ENCODE data around the gene FSTL4. TPM values are rescaled to one million over a fixed set of nuclear protein-coding genes. Genes with fewer than 3 reads are reported as not detected.
"Not testable (repeated sequence)": the region's sequence is repeated elsewhere in the genome, so short reads cannot be mapped to it uniquely, and the experiment has no call there.

FSTL4 gene
- polyA plus RNA-seq, 6 donors from 2014 or later = 0.22 to 0.78 (median 0.48) TPM; not detected in 1

DNA sequence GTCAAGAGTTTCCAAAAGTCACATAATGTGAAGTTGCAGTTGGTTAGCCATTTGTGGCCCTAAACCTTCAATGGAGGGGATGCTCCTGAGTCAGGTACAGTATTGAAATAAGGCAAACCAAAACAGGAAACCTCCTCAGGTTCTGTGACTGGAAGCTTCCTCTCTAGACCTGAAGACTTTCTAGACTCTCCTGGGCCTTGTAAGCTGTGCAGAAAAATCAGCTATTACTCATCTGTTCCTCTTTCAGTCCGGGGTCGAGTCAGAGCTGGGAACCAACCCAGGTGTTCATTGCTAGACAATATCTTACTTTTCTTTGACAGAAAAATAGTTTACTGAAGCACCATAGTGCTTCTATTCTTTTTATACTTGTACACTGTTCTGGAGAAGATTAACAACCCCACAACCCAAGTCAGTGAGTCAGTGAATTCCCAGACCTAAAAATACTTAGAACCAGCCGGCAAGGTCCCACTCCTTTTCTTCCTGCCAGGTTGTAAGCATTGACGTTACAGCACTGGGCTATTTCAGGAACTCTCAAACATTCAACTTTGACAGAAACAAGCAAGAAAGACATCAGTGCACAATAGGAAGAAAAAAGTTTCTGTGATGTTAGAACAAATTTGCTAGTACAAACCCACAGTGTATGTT lies 47.3 kb downstream of the FSTL4 start:
- no peaks in the 10 kb centered on the region for H3K9me3 Mint-ChIP-seq
- no peak for ATAC-seq (ENCODE audit: low read depth in 2 of 2)
- no peak overlapping the region for H3K4me3 Mint-ChIP-seq
- DNase-seq = no peak
- H3K27me3 Mint-ChIP-seq = peaks cover 10 to 50% (median 41%) of the 10 kb centered on the region in 3 donors
- H3K36me3 Mint-ChIP-seq = peaks cover 0 to 4% of the 10 kb centered on the region in 2 donors
- H3K27ac Mint-ChIP-seq = peak overlapping the region in 1 of 6 donors; percentile 46
- H3K4me1 Mint-ChIP-seq = peaks cover 0 to 4% (median 0%) of the 10 kb centered on the region in 3 donors

DNA sequence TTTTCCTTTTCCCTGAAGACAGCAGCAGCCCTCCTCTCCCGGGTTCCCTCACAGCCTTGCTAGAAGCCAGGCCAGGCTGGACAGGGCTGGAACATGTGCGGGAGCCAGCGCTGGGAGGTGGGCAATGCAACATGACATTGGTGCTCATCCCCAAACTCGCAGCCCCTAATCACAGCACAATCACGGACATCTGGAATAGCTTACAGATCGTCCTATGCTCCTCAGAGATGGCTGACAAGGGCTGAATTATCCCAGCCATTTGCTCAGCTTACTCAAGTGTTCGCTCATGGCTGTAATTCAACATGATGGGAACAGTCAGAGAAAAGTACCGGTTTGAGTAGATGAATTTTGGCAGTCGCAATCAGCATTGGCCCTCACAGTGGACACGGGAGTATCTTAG lies 49.8 kb downstream of the FSTL4 start:
- H3K4me1 Mint-ChIP-seq = peaks cover 0 to 4% (median 0%) of the 10 kb centered on the region in 3 donors
- H3K27me3 Mint-ChIP-seq = peaks cover 11 to 55% (median 51%) of the 10 kb centered on the region in 3 donors
- H3K36me3 Mint-ChIP-seq = peaks cover 0 to under 1% of the 10 kb centered on the region in 2 donors
- ATAC-seq (ENCODE audit: low read depth in 2 of 2) (no peak), DNase-seq (no peak)
- H3K9me3 Mint-ChIP-seq = no peaks in the 10 kb centered on the region
- no peak overlapping the region for H3K27ac Mint-ChIP-seq
- no peak overlapping the region for H3K4me3 Mint-ChIP-seq

DNA sequence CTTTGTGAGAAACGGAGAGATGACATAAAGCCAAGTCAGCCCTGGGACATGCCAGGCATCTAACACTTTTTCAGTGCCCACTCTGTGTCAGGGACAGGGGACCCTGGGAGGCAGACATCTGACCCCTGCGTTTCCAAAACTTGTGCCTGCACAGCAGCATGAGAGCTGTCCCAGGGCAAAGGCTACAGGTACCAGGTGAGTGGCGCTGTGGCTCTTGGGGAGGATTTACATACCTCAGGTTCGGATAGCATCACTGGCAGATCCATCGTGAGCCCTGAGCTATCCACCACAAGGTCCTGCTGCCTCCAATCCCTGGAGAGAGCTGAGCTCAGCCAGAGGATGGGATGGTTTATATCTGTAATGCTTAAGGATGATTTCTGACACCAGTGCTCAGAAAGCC lies 52.4 kb downstream of the FSTL4 start:
- no peak overlapping the region for H3K4me3 Mint-ChIP-seq
- no peaks in the 10 kb centered on the region for H3K36me3 Mint-ChIP-seq
- peaks cover 0 to 4% (median 0%) of the 10 kb centered on the region in 3 donors for H3K4me1 Mint-ChIP-seq
- no peak for DNase-seq
- no peak for ATAC-seq (ENCODE audit: low read depth in 2 of 2)
- H3K27ac Mint-ChIP-seq = no peak overlapping the region
- H3K27me3 Mint-ChIP-seq = peaks cover 9 to 51% (median 42%) of the 10 kb centered on the region in 3 donors
- H3K9me3 Mint-ChIP-seq = no peaks in the 10 kb centered on the region

DNA sequence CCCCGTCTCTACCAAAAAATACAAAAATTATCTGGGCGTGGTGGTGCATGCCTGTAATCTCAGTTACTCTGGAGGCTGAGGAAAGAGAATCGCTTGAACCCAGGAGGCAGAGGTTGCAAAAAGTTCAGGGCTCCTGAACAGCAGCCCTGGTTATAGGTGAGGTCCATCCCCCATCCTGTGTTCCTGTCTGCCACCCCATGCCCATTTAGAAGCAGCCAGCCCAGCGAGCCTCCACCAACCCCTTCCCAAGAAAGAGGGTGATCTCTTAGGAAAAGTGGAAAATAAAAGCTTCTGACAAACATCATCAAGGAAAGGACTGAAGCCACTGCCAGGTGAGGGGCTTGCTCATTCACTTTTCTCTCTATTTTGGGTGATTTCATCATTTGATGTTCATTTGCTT lies 55.8 kb downstream of the FSTL4 start:
- DNase-seq (no peak), ATAC-seq (ENCODE audit: low read depth in 2 of 2) (no peak)
- peak overlapping the region in 1 of 6 donors; percentile 44 for H3K27ac Mint-ChIP-seq
- no peaks in the 10 kb centered on the region for H3K36me3 Mint-ChIP-seq
- H3K27me3 Mint-ChIP-seq = peaks cover 24 to 56% (median 55%) of the 10 kb centered on the region in 3 donors
- H3K9me3 Mint-ChIP-seq = no peaks in the 10 kb centered on the region
- peaks cover 0 to 4% (median 4%) of the 10 kb centered on the region in 3 donors for H3K4me1 Mint-ChIP-seq
- H3K4me3 Mint-ChIP-seq = no peak overlapping the region

GRCh38 chr5:133554279-133554678 lies 58.1 kb downstream of the FSTL4 start:
- H3K27me3 Mint-ChIP-seq = peaks cover 32 to 58% (median 52%) of the 10 kb centered on the region in 3 donors
- H3K36me3 Mint-ChIP-seq = no peaks in the 10 kb centered on the region
- peaks cover 0 to 4% (median 4%) of the 10 kb centered on the region in 3 donors for H3K4me1 Mint-ChIP-seq
- no peak overlapping the region for H3K4me3 Mint-ChIP-seq
- DNase-seq (no peak), ATAC-seq (ENCODE audit: low read depth in 2 of 2) (no peak)
- H3K9me3 Mint-ChIP-seq = no peaks in the 10 kb centered on the region
- no peak overlapping the region for H3K27ac Mint-ChIP-seq

- peak; percentile 61 to 84 for ATAC-seq (ENCODE audit: low read depth in 2 of 2)
- peak; percentile 54 for DNase-seq
- Mint-ChIP-seq H3K27ac (no peak overlapping the region), H3K9me3 (peaks cover 0 to under 1% (median 0%) of the 10 kb centered on the region in 7 donors), H3K27me3 (peaks cover 30 to 54% (median 39%) of the 10 kb centered on the region in 3 donors), H3K36me3 (no peaks in the 10 kb centered on the region), H3K4me1 (peaks cover 0 to 4% (median 4%) of the 10 kb centered on the region in 3 donors), H3K4me3 (no peak overlapping the region)
These were observed 59.3 kb downstream of the FSTL4 start for GRCh38 chr5:133552925-133553525.

- ATAC-seq (ENCODE audit: low read depth in 2 of 2) = no peak
- no peaks in the 10 kb centered on the region for H3K4me1 Mint-ChIP-seq
- H3K27ac Mint-ChIP-seq = no peak overlapping the region
- peaks cover 0 to 7% (median 3%) of the 10 kb centered on the region in 7 donors for H3K9me3 Mint-ChIP-seq
- no peaks in the 10 kb centered on the region for H3K36me3 Mint-ChIP-seq
- H3K4me3 Mint-ChIP-seq = no peak overlapping the region
- H3K27me3 Mint-ChIP-seq = peaks cover 33 to 59% (median 48%) of the 10 kb centered on the region in 3 donors
- no peak for DNase-seq
These were observed 65.8 kb downstream of the FSTL4 start for GRCh38 chr5:133546500-133546899.

- Mint-ChIP-seq H3K4me1 (no peaks in the 10 kb centered on the region), H3K27ac (no peak overlapping the region), H3K36me3 (no peaks in the 10 kb centered on the region), H3K4me3 (no peak overlapping the region), H3K27me3 (peaks cover 28 to 63% (median 54%) of the 10 kb centered on the region in 3 donors), H3K9me3 (peaks cover 0 to 7% (median 3%) of the 10 kb centered on the region in 7 donors)
- ATAC-seq (ENCODE audit: low read depth in 2 of 2) = no peak
- no peak for DNase-seq
These were observed 68.0 kb downstream of the FSTL4 start for GRCh38 chr5:133544346-133544745.

GRCh38 chr5:133539818-133540217 lies 72.5 kb downstream of the FSTL4 start:
- DNase-seq = no peak
- Mint-ChIP-seq H3K4me1 (no peaks in the 10 kb centered on the region), H3K27ac (no peak overlapping the region), H3K36me3 (no peaks in the 10 kb centered on the region), H3K9me3 (no peaks in the 10 kb centered on the region), H3K27me3 (peaks cover 22 to 58% (median 47%) of the 10 kb centered on the region in 3 donors), H3K4me3 (no peak overlapping the region)
- ATAC-seq (ENCODE audit: low read depth in 2 of 2) = no peak

GRCh38 chr5:133538718-133539117 lies 73.6 kb downstream of the FSTL4 start:
- H3K9me3 Mint-ChIP-seq = no peaks in the 10 kb centered on the region
- peaks cover 22 to 65% (median 51%) of the 10 kb centered on the region in 3 donors for H3K27me3 Mint-ChIP-seq

DNA sequence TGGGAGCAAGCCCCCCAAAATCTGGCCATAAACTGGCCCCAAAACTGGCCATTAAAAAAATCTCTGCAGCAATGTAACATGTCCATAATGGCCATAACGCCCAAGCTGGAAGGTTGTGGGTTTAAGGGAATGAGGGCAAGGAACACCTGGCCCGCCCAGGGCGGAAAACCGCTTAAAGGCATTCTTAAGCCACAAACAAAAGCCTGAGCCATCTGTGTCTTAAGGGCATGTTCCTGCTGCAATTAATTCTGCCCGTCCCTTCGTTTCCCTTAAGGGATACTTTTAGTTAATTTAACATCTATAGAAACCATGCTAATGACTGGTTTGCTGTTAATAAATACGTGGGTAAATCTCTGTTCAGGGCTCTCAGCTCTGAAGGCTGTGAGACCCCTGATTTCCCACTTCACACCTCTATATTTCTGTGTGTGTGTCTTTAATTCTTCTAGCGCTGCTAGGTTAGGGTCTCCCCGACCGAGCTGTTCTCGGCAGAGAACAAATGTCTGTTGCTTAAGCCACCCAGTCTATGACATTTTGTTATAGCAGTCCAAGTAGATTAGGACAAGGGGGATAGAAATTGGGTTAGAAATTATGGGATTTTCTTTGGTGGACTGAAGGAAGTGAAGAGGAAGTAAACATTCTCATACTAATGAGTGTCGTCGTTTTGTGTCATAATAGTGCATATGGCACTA lies 77.0 kb downstream of the FSTL4 start:
- H3K27ac Mint-ChIP-seq; H3K36me3 Mint-ChIP-seq; H3K4me1 Mint-ChIP-seq; ATAC-seq (ENCODE audit: low read depth in 2 of 2); DNase-seq; H3K9me3 Mint-ChIP-seq; H3K4me3 Mint-ChIP-seq: not testable (repeated sequence)
- H3K27me3 Mint-ChIP-seq = peaks cover 12 to 48% (median 35%) of the 10 kb centered on the region in 3 donors

More at GRCh38 chr5:133538718-133539117, 73.6 kb downstream of the FSTL4 start:
- no peak overlapping the region for H3K4me3 Mint-ChIP-seq
- ATAC-seq (ENCODE audit: low read depth in 2 of 2) (no peak), DNase-seq (no peak)
- no peak overlapping the region for H3K27ac Mint-ChIP-seq
- H3K4me1 Mint-ChIP-seq = no peaks in the 10 kb centered on the region
- no peaks in the 10 kb centered on the region for H3K36me3 Mint-ChIP-seq

GRCh38 chr5:133534566-133534965 lies 77.8 kb downstream of the FSTL4 start:
- H3K27ac Mint-ChIP-seq = no peak overlapping the region
- no peaks in the 10 kb centered on the region for H3K9me3 Mint-ChIP-seq
- no peaks in the 10 kb centered on the region for H3K4me1 Mint-ChIP-seq
- H3K36me3 Mint-ChIP-seq = no peaks in the 10 kb centered on the region
- no peak for DNase-seq
- peaks cover 12 to 41% (median 28%) of the 10 kb centered on the region in 3 donors for H3K27me3 Mint-ChIP-seq
- H3K4me3 Mint-ChIP-seq = no peak overlapping the region
- ATAC-seq (ENCODE audit: low read depth in 2 of 2) = no peak

DNA sequence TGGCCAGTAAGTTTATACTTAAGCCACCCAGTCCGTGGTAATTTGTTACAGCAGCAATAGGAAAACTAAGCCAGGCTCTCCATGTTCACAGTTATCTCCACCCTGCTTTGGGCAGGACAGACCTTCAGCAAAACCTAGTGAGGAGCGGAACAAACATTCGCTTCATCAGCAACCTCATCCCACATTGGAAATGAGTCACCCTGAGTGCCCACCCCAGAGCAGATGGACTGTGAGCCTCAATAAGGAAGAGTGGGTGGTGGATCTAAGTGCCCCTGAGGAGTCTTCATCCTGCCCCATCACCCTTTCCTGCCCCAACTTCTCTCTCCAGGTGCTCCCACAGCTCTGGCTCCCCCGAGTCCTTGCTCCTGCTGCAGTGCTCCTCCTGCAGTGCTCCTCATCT lies 78.8 kb downstream of the FSTL4 start:
- DNase-seq (no peak), ATAC-seq (ENCODE audit: low read depth in 2 of 2) (no peak)
- Mint-ChIP-seq H3K9me3 (no peaks in the 10 kb centered on the region), H3K4me3 (peak overlapping the region in 1 of 8 donors; percentile 38), H3K36me3 (no peaks in the 10 kb centered on the region), H3K27me3 (peaks cover 4 to 33% (median 18%) of the 10 kb centered on the region in 3 donors), H3K4me1 (no peaks in the 10 kb centered on the region), H3K27ac (no peak overlapping the region)

Data from naive B cell (primary cell).